NCI-H748 (cell line): ENCODE data around the gene TMEM63C.

Source experiments
- DNase-seq: peaks from one replicate; lab custom pipeline; 2025; ENCODE audit not compliant: unreplicated experiment; lab: John Stamatoyannopoulos, UW

The TMEM63C gene, protein sequence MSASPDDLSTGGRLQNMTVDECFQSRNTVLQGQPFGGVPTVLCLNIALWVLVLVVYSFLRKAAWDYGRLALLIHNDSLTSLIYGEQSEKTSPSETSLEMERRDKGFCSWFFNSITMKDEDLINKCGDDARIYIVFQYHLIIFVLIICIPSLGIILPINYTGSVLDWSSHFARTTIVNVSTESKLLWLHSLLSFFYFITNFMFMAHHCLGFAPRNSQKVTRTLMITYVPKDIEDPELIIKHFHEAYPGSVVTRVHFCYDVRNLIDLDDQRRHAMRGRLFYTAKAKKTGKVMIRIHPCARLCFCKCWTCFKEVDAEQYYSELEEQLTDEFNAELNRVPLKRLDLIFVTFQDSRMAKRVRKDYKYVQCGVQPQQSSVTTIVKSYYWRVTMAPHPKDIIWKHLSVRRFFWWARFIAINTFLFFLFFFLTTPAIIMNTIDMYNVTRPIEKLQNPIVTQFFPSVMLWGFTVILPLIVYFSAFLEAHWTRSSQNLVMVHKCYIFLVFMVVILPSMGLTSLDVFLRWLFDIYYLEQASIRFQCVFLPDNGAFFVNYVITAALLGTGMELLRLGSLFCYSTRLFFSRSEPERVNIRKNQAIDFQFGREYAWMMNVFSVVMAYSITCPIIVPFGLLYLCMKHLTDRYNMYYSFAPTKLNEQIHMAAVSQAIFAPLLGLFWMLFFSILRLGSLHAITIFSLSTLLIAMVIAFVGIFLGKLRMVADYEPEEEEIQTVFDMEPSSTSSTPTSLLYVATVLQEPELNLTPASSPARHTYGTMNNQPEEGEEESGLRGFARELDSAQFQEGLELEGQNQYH

DNA sequence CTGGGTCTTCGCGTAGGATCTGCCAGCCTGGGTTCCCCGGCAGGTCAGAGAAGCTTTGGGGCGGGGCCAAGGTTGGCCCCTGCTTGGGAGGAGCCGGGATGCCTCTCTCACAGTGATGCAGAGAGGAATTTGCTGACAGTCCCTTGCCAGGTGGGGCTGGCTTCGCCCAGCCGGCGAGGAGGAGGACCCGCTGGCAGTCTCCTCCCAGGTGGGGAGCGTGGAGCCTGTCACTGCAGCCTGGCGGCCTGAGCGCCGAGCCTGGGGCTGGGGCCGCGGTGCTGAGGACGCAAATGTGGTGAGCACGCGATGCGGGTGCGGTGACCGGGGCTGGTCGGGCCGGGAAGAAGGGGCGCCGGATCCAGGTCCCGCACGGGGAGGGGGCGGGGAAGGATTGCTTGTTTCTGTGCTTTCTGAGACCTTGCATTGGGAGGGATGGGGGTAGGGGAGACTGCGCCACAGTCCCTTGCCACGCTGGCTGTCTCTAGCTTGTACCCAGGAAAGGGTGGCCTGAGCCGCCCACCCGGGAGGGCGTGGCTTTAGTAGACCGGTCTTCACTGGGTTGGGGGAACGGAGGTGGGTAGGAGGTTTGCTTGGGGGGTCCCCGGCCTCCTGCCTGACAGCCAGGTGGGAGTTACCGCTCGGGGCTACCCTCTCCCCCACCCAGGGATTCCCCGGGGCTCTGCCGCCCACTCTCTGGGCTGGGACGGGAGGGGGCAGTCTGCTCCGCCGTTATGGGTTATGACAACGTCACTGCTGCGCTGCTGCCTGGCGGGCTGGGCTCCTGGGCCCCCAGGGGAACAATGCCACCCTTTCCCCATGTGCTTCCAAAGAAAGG, at the start of gene TMEM63C:
TMEM63C (plus strand) TSS at position 196 of the 835 bp plus-strand sequence. CDS start 37,016 bp downstream, outside the sequence.
- DNase-seq: peak; percentile 97

DNA sequence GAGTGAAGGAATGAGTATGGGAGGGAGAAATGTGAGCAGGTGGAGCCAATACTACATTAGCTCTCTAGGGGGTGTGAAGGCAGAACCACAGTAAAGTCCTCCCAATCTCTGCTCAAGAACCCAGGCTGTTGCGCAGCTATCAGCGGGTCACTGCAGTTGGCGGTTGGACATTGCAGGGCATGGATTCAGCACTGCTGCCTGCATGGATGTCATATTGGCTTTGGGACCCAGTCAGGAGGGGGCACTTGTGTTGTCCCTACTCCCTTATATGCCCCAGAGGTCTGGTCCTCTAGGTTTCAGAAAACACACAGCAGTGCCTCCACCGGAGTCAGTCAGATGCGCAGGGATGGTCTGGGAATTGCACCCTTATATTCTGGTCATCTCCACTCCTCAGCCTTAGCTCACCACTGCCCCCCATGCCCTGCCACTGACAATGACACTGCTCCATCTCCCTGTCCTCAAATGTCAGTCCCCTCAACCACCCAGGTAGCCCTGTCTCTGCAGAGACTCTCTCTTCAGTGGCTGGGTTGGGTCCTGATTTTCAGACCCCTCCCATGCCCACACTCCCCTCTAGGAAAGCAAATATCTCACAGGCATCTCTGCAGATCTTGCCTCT, 49.6 kb upstream of the TMEM63C start:
- no peak for DNase-seq

DNA sequence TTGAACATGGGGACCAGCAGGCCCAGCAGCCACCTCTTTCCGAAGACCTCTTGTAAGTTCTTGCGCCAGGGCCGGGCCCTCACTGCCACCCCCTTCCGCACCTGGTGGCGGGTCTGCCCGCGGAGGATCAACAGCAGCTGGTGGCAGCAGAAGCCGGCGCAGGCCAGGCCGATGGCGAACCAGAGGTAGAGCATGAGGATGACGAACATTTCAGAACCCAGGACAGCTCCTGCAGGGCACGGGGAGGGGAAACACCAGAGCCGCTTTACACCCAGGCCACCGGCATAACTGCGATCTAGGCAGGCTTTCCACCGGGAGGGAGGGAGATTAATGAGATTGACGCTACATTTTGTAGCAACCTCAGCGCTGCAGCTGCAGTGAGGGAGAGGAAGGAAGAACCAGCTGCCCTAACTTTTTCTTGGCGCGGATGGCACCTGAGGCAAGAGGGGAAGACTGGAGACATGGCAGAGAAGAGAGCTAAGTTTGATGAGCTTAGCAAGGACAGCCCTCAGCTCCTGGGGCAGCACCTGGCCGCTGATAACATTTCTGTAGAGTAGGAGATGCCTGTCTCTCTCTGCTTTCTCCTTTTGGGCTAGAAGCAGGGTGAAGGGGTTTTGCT, 47.8 kb upstream of the TMEM63C start:
- no peak for DNase-seq

DNA sequence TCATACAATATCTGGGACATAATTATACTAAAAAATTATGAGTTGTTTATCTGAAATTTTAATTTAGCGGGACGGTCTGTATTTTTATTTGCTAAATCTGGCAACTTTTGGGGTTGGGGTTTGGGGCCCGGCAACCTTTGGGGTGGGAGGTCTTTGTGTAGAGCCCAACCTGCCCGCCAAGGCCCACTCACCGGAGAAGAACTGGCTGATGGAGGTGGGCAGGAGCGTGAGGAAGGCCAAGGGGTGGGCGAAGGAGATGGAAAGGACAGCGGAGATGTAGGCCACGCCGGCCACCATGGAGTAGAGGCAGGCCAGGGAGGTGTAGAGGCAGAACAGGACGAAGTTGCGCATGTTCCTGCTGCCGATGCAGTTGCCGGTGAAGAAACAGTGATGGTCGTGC, 42.6 kb upstream of the TMEM63C start:
- DNase-seq: no peak

DNA sequence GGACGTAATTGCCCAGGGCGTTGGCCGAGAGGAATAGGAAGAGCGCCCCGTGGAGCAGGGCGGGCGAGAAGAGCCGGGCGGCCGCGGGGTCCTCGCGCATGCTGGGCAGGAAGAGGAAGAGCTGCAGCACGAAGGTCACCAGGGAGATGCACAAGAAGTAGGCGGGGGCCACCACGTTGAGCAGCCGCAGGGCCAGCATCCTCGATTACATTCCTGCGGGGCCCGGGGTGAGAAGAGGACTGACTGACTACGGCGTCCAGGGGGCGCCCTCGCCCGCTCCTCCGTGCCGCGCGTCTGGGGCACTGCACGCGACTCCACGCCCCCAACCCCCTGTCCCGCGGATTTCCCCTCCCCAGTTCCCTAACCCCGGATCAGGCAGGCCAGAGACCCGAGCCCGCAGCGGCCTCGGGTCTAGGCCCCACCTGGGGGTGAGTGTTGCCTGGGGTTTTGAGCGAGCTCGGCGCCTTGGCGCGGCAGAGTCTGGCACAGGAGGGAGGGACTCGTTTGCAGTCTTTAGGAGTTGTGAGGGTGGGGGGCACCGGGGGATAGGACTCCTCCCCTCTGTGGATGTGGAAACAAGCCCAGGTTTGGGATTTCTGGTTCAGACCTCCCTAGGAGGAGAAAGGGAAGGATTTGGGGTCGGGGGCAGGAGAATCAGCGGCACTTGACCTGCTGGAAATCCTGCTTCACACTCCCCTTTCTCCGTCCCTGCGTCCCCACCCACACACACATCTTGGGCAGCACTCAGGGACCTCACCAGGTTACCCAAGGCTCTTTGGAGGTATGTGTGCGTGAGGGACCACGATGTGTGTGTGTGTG, 41.8 kb upstream of the TMEM63C start:
- peak; percentile 73 for DNase-seq

DNA sequence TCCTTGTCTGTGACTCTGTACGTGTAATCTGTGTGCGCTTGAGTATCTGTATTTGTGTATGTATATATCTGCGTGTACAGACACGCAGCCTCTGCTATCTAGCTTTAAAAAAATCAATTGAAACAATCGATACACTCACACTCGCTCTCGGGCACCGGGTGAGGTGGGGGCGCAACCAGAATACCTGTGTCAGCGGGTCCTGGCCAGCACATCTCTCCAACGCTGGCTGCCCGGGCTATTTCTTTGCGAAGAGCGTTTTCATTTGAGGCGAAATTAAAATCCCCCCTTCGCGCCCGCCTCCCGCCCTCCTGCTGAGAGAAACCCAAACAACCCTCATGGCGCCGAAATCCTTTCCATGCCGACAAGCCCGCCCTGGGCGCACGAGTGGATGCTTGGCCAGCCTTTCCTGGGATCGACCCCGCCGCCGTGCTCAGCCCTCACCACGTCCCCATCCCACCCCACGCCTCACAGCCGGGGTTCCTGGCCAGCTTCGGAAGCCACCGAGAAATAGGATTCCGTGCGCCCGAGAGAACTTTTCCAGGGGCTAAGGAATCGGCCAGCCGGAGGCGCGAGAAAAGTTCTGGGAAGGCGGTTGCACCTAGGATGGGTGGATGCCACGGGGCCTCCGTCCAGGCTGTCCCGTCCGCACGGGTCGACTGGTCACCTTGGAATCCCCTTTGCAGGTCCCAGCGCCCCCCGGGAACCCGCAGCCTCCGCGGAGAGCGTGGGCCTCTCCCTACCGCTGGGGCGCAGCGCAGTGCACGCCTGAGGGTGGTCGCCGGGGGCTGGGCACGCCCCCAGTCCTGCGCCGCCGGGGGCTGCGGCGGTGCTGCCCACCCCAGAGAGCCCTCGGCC, 41.0 kb upstream of the TMEM63C start:
- peak; percentile 56 for DNase-seq

DNA sequence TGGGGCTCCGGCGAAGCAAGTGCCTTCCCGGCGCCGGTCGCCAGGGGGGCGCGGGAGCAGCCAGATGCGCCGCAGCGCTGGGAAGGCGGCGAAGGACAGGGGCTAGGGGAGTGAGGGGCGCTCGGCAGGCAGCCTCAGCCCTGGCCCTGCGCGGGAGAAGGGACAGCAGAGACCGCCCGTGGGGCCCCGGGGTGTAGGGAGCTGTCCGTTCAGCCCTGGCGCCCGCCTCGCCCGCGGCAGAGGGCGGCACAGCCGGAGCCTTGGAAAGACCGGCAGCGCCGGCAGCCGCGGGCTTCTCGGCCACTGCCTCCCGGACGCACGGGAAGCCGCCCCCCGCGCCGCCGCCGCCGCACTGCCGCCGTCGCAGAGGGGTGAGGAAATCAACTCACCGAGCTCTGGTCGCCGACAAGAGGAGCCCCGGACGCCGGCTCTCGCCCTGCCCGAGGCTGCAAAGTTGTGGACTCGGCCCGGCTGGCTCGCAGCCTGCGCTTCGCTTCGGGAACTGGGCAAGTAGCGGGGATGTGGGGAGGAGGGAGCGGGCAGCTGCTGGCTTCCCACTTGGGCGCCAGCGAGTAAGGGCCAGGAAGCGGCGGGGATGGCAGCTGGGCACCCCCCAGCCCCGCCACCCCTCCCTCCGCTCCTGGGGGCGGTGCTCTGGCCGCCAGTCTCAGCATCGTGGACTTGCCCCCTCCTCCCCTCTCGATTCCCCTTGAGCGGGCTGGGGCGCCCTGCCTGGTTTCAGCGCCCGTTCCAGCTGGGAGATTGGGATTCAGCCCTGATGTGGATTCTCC, 40.2 kb upstream of the TMEM63C start, which contains the start of gene ZDHHC22:
ZDHHC22 (minus strand) TSS at position 578 of the 791 bp plus-strand sequence. CDS start 2,053 bp downstream, outside the sequence.
- DNase-seq: peak; percentile 73

DNA sequence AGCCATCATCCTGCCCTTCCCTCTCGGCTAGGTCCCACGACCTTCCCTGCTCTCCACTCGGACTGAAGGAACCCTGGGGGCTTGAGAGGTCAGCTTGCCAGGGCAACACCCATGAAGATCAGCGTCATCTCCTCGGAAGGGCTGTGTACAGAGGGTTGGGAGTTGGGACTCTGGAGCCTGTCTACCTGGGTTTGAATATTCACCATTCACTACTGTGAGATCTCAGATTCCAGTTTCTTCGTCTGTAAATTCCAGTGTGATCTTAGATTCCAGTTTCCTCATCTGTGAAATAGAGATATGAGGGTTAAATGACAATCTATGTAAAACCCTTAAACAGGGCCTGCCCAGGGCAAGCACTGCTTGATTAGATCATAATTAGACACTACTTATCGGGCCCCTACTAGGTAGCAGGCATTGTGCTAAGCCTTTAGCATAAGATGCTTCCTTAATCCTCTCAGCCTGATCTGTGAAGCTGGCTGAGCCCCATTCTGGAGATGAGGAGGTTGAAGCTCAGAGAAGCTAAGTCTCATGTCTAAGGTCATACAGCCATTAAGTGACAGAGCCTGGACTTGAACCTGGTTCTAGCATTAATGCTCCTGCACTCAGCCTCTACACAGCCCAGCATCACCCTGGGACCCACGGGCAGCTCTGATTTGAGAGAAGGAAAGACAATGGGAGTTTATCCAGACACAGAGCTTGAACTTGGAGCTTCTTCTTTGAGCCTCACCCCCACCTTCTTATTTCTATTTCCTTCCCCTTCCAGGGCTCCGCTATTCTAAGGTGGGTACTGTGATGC, 39.4 kb upstream of the TMEM63C start:
- no peak for DNase-seq

DNA sequence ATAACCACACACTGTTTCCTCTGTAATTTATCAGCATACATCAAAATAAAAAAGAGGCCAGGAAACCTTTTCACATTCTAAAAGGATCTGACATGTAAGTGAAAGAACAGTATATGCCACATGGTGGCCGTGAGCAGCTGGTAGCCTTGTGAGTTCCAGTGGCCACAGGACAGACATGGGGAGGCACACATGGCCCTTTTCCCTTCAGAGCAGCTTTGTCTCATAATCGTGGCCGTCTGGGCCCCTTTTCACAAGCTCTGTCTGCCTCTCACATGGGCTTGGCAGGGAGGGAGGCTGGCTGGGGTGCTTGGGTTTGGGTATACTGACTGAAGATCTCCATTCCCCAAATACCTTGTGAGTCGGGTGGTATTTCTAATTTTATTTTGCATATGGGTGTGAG, 38.5 kb upstream of the TMEM63C start:
- DNase-seq: no peak

DNA sequence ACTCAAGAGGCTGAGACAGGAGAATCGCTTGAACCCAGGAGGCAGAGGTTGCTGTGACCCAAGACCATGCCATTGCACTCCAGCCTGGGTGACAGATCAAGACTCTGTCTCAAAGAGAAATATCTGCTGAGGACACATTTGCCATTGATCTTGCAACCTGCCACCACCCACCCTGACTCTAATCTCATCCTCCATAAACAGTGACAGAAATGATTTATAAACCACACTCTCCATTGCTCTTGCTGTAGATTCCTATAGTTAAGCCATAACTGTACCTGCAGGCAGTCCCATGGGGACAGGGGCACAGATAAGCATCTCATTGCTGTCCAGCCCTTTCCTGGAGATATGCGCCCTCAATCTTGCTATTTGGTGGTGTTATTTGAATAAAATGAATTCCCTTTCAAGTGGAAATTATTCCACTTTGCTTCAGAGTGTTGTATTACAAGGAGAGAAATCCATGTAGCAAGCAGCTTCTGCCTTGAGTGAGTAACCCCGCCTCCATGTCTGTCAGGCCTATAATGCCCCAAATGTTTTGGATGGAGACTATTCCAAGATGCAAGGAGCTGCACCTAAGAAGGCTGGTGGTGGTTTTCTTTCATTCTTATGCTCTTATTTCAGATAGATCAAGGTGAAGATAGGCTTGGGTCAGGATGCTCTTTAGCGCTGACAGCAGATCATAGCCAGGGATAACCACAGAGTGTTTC, 37.0 kb upstream of the TMEM63C start:
- DNase-seq: no peak

DNA sequence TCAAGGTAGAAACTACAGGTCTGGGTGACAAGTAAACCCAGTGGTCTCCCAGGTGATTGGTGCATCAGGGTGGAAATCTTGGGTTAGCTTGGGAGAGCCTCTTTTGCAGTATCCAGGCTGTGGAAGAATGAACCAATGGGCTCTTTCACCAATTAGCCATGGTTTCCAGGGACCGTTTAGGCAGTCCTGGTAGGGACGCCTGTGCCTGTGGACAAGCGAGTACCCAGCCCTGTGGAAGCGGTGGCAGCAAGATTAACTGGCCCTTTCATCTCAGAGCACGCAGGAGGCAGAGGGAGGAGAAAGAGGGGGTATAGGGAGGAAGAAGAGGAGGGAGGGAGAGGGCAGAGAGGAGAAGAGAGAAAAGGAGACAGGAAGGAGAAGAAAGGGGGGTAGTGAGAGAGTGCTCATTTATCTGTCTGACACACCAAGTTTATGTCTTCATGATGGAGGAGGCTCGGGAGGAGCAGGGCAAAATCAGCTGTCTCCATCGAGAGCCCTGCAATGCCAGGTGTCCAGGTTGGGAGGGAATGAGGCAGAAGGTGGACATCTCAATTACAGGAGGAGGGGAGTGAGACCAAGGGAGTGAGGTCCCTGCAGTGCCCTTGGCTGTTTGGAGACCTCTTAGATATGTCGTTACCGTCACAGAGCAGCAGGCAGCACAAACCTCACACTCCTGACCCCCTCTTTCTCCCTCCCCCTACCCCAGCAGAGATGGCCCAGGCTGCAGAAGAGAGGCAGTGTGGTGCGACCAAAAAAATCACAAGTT, 35.4 kb upstream of the TMEM63C start:
- DNase-seq: no peak

DNA sequence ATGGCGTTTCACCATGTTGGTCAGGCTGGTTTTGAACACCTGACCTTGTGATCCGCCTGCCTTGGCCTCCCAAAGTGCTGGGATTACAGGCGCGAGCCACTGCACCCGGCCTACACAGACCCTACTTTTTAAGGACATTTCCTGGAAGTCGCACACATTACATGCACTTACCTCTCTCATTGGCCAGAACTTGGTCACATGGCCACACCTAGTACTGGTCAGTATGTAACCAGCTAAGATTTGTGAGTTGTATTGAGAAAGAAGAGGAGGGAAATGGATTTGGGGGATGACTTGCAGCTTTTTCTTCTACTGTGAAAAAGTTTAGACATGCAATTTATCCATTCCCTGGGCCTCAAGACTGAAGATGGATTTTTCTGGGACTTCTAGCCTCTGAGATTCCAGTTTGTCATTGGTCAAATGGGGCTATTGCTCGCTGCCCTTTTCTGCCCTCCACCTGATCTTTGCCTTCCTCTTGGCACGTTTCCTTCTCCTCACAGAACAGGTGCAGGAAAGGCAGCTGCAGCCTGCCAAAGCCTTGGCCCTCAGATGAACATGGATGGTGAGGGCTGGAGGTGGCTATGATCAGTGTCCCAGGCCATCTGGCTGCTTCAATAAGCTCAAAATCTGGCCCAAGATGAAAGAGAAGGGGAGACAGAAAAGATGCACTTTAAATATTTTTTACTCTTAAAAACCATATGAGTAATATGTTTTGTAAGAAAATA, 32.9 kb upstream of the TMEM63C start:
- no peak for DNase-seq

DNA sequence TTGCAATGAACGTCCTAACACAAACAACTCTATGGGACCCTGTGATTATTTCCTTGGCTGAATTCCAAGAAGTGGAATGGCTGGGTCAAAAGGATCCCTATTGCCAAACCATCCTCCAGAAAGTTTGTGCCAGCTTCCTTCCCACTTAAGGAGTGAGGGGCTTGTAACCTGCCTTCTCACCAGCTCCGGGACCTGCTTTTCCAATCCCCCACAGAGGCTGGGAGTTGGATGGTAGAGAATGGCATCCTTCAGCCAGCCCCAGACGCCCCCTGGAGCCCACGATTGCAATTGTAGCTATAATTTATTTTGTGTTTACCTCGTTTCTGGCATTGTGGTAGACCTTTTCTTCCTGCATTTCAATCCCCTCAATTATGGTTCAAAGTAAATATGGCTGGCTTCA, 30.4 kb upstream of the TMEM63C start:
- peak; percentile 60 for DNase-seq

DNA sequence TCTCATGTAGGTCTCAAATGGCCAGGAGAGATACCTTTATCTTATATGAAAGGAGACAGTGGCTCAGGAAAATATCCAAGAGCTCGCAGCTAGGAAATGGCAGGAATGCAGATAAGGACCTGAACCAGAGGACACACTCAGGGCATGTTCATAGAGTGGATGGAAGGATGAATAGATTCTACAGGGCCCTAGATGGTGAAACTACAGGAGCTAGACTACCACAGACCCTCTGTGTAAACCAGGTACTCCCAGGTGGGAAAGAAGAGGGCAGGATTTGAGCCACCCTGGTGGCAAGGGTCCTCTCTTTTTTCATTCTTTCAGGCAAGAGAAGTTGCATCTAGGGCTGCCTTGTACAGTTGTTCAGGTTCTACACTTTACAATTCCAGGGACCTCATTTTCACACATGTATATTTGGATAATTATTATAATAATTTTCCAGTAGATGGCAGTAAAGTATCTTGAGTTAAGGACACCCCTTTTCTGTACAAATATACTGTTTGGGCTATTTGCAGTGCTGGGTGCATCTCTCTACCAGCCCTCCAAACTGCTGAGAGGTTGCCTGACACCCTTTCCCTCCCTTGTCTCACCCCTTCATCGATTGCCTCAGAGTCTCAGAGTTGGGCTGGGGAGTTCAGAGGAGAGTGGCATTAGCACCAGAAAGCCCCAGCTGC, 29.5 kb upstream of the TMEM63C start:
- DNase-seq: peak; percentile 69
